HepG2 (cell line): ENCODE data around the gene PRRT1B. TPM values are rescaled to one million over a fixed set of nuclear protein-coding genes. Genes with fewer than 3 reads are reported as not detected.

Experiments
- DR1 ChIP-seq: sonication (generic); formaldehyde crosslinking; IDR thresholded peaks from 2 replicates; pipeline ENCODE4 v1.8.0; 2021; ENCODE audit warnings: mild to moderate bottlenecking, missing genetic modification reagents, inconsistent platforms
- HES4 ChIP-seq: sonication (generic); formaldehyde crosslinking; IDR thresholded peaks from 2 replicates; pipeline ENCODE4 v1.9.0; 2021; ENCODE audit warnings: mild to moderate bottlenecking, missing genetic modification reagents, borderline replicate concordance
- HMGXB4 ChIP-seq, 2 experiments: sonication (generic) in 1 of 2; formaldehyde crosslinking in 1 of 2; IDR thresholded peaks; 2 replicates each; pipeline versions ENCODE4 v1.4.0 to v1.6.1; 2018 to 2020; ENCODE audit warnings: missing genetic modification reagents in 2 of 2, borderline replicate concordance in 1 of 2, low read depth in 1 of 2, mild to moderate bottlenecking in 1 of 2, missing biosample characterization in 1 of 2
- REXO4 ChIP-seq: sonication (generic); formaldehyde crosslinking; IDR thresholded peaks from 2 replicates; pipeline ENCODE4 v1.8.0; 2022; ENCODE audit warnings: missing genetic modification reagents, mild to moderate bottlenecking, borderline replicate concordance
- ZBTB33 ChIP-seq: sonication (generic); formaldehyde crosslinking; IDR thresholded peaks from 2 replicates; pipeline ENCODE4 v1.4.0; 2020; ENCODE audit warnings: missing genetic modification reagents
- ZNF17 ChIP-seq: sonication (generic); formaldehyde crosslinking; IDR thresholded peaks from 2 replicates; pipeline ENCODE4 v1.5.0; 2020; ENCODE audit warnings: mild to moderate bottlenecking, missing genetic modification reagents
- ZNF317 ChIP-seq: sonication (generic); formaldehyde crosslinking; IDR thresholded peaks from 2 replicates; pipeline ENCODE4 v1.5.0; 2020; ENCODE audit warnings: mild to moderate bottlenecking, missing genetic modification reagents
- ZNF605 ChIP-seq: sonication (generic); formaldehyde crosslinking; IDR thresholded peaks from 2 replicates; pipeline ENCODE4 v1.8.0; 2022; ENCODE audit warnings: mild to moderate bottlenecking, missing genetic modification reagents
- ZNF619 ChIP-seq: sonication (generic); formaldehyde crosslinking; IDR thresholded peaks from 2 replicates; pipeline ENCODE4 v1.4.0; 2020; ENCODE audit warnings: mild to moderate bottlenecking, missing genetic modification reagents
- ZNF766 ChIP-seq: sonication (generic); formaldehyde crosslinking; IDR thresholded peaks from 2 replicates; pipeline ENCODE4 v1.5.0; 2020; ENCODE audit warnings: missing genetic modification reagents, borderline replicate concordance
- ZNF784 ChIP-seq: sonication (generic); formaldehyde crosslinking; IDR thresholded peaks from 2 replicates; pipeline ENCODE4 v1.5.1; 2020; ENCODE audit warnings: missing genetic modification reagents, mild to moderate bottlenecking, borderline replicate concordance
- ZSCAN12 ChIP-seq: sonication (generic); formaldehyde crosslinking; IDR thresholded peaks from 2 replicates; pipeline ENCODE4 v1.9.0; 2021; ENCODE audit warnings: mild to moderate bottlenecking, missing genetic modification reagents
- polyA plus RNA-seq, 8 experiments: library from polyadenylated mRNA; depleted of rRNA in 3 of 8; stranded (reverse) in 7 of 8; unstranded in 1 of 8; fragments of >200 nt; fragmentation: Illumina TruSeq in 4 of 8; extraction: Trizol in 4 of 8; gene quantifications; 2 replicates each; pipeline versions ENCODE4 v1.2.1 to v1.2.3, GENCODE V29; 2011 to 2016; ENCODE audit warnings: low read depth in 4 of 8, missing spikeins in 1 of 8, mixed read lengths in 1 of 8; ENCODE audit not compliant: insufficient read depth in 1 of 8
- total RNA-seq, 5 experiments: library from RNA; depleted of rRNA; stranded (reverse); fragments of >200 nt; fragmentation: Illumina TruSeq; extraction: Trizol; gene quantifications; 2 replicates each; pipeline ENCODE4 v1.2.3, GENCODE V29; 2016; ENCODE audit warnings: low read depth in 1 of 5
- TF ChIP-seq, protein P1 (sequence below), 2 experiments: sonication (generic) in 1 of 2; formaldehyde crosslinking in 1 of 2; IDR thresholded peaks; 2 replicates each; pipeline versions ENCODE4 v1.5.1 to v1.6.1; 2011 to 2020; ENCODE audit warnings: borderline replicate concordance in 1 of 2, low read depth in 1 of 2, low read length in 1 of 2, mild to moderate bottlenecking in 1 of 2, missing genetic modification reagents in 1 of 2, moderate library complexity in 1 of 2

The PRRT1B gene
- total and polyA plus RNA-seq, 2 of the 13 experiments (the other 11 are each of a cell fraction or from before 2014, with no cell fraction given): not detected

GRCh38 chr9:131545003-131545785, at the start of gene PRRT1B (continued):
- TF ChIP-seq HMGXB4 (CRISPR knock-in tag; IDR thresholded peaks at IDR 0.05; ENCODE audit: borderline replicate concordance in 1 of 2, low read depth in 1 of 2): peak; percentile 17 to 68; a peak in 2 of 4 replicates
- no peak for TF ChIP-seq ZNF766 (CRISPR knock-in tag)
- peak; percentile 89 for TF ChIP-seq ZNF317 (CRISPR knock-in tag)
- no peak for TF ChIP-seq ZSCAN12 (CRISPR knock-in tag)
- no peak for TF ChIP-seq ZNF17 (CRISPR knock-in tag)
- TF ChIP-seq ZNF784 (CRISPR knock-in tag): no peak
- TF ChIP-seq HES4 (CRISPR knock-in tag): no peak
- no peak for TF ChIP-seq ZBTB33 (CRISPR knock-in tag)
- TF ChIP-seq ZNF605 (CRISPR knock-in tag): no peak
- TF ChIP-seq ZNF619 (CRISPR knock-in tag): no peak
- TF ChIP-seq, protein P1, sequence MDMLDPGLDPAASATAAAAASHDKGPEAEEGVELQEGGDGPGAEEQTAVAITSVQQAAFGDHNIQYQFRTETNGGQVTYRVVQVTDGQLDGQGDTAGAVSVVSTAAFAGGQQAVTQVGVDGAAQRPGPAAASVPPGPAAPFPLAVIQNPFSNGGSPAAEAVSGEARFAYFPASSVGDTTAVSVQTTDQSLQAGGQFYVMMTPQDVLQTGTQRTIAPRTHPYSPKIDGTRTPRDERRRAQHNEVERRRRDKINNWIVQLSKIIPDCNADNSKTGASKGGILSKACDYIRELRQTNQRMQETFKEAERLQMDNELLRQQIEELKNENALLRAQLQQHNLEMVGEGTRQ (IDR thresholded peaks at IDR 0.05; ENCODE audit: low read depth, low read length): no peak
- TF ChIP-seq, protein P1 (CRISPR knock-in tag; IDR thresholded peaks at IDR 0.05; ENCODE audit: borderline replicate concordance): no peak
- no peak for TF ChIP-seq REXO4
- TF ChIP-seq DR1: no peak
